Kidney (tissue), 14 donors: ENCODE data around the gene SLC25A34. TPM values are rescaled to one million over a fixed set of nuclear protein-coding genes. Genes with fewer than 3 reads are reported as not detected.

ENCODE experiments used
- DNase-seq, 5 donors: peaks; one replicate each; pipeline ENCODE4 v3.0.0-alpha.2; 2013 to 2020
- FAIRE-seq: peaks from 2 replicates; lab custom pipeline; 2012; peaks lifted over from hg19 to GRCh38; lab: Jason Lieb, UNC
- H3K27ac ChIP-seq, 2 donors: one replicate each; pipeline ENCODE4 v1.7.0; 2013; ENCODE audit warnings: low read depth in 2 of 2, low read length in 2 of 2, inconsistent platforms in 1 of 2
- H3K27me3 ChIP-seq: one replicate; pipeline ENCODE4 v1.7.1; 2013; ENCODE audit warnings: low read length, inconsistent platforms; ENCODE audit not compliant: control insufficient read depth, insufficient read depth
- H3K36me3 ChIP-seq, 3 donors: one replicate each; pipeline versions ENCODE4 v1.7.0 to v1.7.1; 2013; ENCODE audit warnings: low read length in 3 of 3, control low read depth in 1 of 3, inconsistent platforms in 1 of 3; ENCODE audit not compliant: insufficient read depth in 3 of 3, control insufficient read depth in 2 of 3
- H3K4me1 ChIP-seq, 3 donors: one replicate each; pipeline versions ENCODE4 v1.7.0 to v1.7.1; 2013; ENCODE audit warnings: low read length in 3 of 3, inconsistent platforms in 1 of 3, low read depth in 1 of 3; ENCODE audit not compliant: control insufficient read depth in 2 of 3, insufficient read depth in 2 of 3
- H3K4me3 ChIP-seq, 3 donors: one replicate each; pipeline versions ENCODE4 v1.7.0 to v1.8.1; 2013; ENCODE audit warnings: low read length in 3 of 3, control low read depth in 1 of 3, inconsistent platforms in 1 of 3
- H3K9ac ChIP-seq, 3 donors: one replicate each; pipeline versions ENCODE4 v1.7.0 to v1.7.1; 2013; ENCODE audit warnings: low read length in 3 of 3, control low read depth in 1 of 3, inconsistent platforms in 1 of 3
- H3K9me3 ChIP-seq, 3 donors: one replicate each; pipeline versions ENCODE4 v1.7.0 to v1.7.1; 2013; ENCODE audit warnings: low read length in 3 of 3, control low read depth in 1 of 3, inconsistent platforms in 1 of 3; ENCODE audit not compliant: control insufficient read depth in 2 of 3, insufficient read depth in 1 of 3
- CTCF ChIP-seq: IDR thresholded peaks from 3 replicates; pipeline ENCODE4 v1.5.1; 2012; ENCODE audit warnings: mild to moderate bottlenecking, moderate library complexity, borderline replicate concordance; ENCODE audit not compliant: insufficient read depth; ENCODE audit errors: extremely low read depth
- intact Hi-C: fragments of 100-400 bp; cut with DNase I; formaldehyde crosslinking; loops from one replicate; pipeline ENCODE4 v1.11.1; 2022
- polyA plus RNA-seq: library from polyadenylated mRNA; stranded (reverse); fragments of 350-450 nt; fragmentation: Illumina TruSeq; extraction: RNeasy Lipid Tissue Mini Kit (QIAGEN cat#74804); gene quantifications from one replicate; pipeline ENCODE4 v1.2.3, GENCODE V29; 2014; ENCODE audit warnings: low read depth, low replicate concordance; ENCODE audit not compliant: insufficient read depth
- total RNA-seq: library from RNA; stranded (reverse); fragmentation: NEBNext Ultra II Directional; extraction: Animal tissue kit (Norgen Biotek cat#: 25700); gene quantifications from one replicate; pipeline ENCODE4 v1.2.1, GENCODE V29; 2021
- donor health status: control.
- donor health status: control.
- donor health status: control.
- donor health status: control.
- donor health status: control.
- donor health status: DM: yes; HTN: yes; CAD: no.
- donor health status: Normal renal cell carcinoma (clear cell type).

SLC25A34 gene
- total and polyA plus RNA-seq, 2 donors from 2014 or later, result 1.5 to 12.2 TPM

DNA sequence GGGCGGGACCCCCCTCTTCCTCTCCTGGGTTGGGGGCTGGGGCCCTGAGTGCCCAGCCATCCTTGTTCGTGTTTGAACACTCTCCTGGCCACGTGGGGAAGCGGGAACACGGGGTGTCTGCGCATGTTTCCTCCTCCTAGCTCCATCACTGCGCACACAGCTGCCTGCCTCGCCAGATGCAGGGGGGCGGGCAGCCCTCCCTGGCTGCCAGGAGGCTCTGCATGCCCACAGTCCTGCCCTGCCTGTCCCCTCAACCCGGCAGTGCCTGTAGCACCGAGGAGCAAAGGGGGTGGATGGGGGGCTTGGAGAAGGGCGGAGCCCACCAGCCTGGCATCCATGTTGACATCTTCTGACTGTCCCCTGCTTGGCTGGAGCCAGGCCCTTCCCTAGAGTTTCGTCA lies 1.8 kb upstream of the SLC25A34 start:
- H3K4me1 ChIP-seq, result peaks cover 0 to 22% (median 14%) of the 10 kb centered on the region in 3 donors
- FAIRE-seq, result no peak
- peaks cover 0 to 21% (median 8%) of the 10 kb centered on the region in 3 donors for H3K36me3 ChIP-seq
- no peaks in the 10 kb centered on the region for H3K9me3 ChIP-seq
- TF ChIP-seq CTCF, result no peak
- no peaks in the 10 kb centered on the region for H3K27me3 ChIP-seq
- intact Hi-C loops, result no loop called here
- DNase-seq, result no peak
- no peak overlapping the region for H3K9ac ChIP-seq
- H3K27ac ChIP-seq, result no peak overlapping the region
- H3K4me3 ChIP-seq, result no peak overlapping the region

GRCh38 chr1:15734901-15735300 lies 1.2 kb upstream of the SLC25A34 start:
- DNase-seq (no peak), FAIRE-seq (no peak)
- Histone ChIP-seq H3K9ac (no peak overlapping the region), H3K36me3 (peaks cover 0 to 16% (median 8%) of the 10 kb centered on the region in 3 donors), H3K4me1 (peaks cover 0 to 22% (median 14%) of the 10 kb centered on the region in 3 donors), H3K27ac (peak overlapping the region; percentile 85 to 92), H3K4me3 (no peak overlapping the region), H3K27me3 (no peaks in the 10 kb centered on the region), H3K9me3 (no peaks in the 10 kb centered on the region)
- TF ChIP-seq CTCF, result no peak
- intact Hi-C loops, result no loop called here

- H3K9ac ChIP-seq, result peak overlapping the region in 1 of 3 donors; percentile 65
- H3K27me3 ChIP-seq, result no peaks in the 10 kb centered on the region
- intact Hi-C loops, result no loop called here
- no peak overlapping the region for H3K4me3 ChIP-seq
- peak overlapping the region; percentile 85 to 92 for H3K27ac ChIP-seq
- H3K4me1 ChIP-seq, result peaks cover 0 to 22% (median 14%) of the 10 kb centered on the region in 3 donors
- DNase-seq, result no peak
- no peak for TF ChIP-seq CTCF
- peaks cover 0 to 16% (median 7%) of the 10 kb centered on the region in 3 donors for H3K36me3 ChIP-seq
- H3K9me3 ChIP-seq, result no peaks in the 10 kb centered on the region
- FAIRE-seq, result no peak
These were observed 587 bp upstream of the SLC25A34 start for GRCh38 chr1:15735304-15736037.
